Right lobe of liver (tissue), 6 donors: ENCODE data around the gene CSNK1D. TPM values are rescaled to one million over a fixed set of nuclear protein-coding genes. Genes with fewer than 3 reads are reported as not detected.

ENCODE experiments used
- ATAC-seq, 4 donors: fragments of 200-7000 bp; cut with Tn5 transposase; one replicate each; pipeline ENCODE4 v1.9.1; 2020; ENCODE audit warnings: mild to moderate bottlenecking in 4 of 4, moderate library complexity in 4 of 4
- DNase-seq, 3 donors: peaks; one replicate each; pipeline ENCODE4 v3.0.0-alpha.2; 2020
- H3K27ac ChIP-seq, 3 donors: fragments of 200-600 bp; one replicate each; pipeline ENCODE4 v1.8.0; 2022
- H3K27me3 ChIP-seq, 2 donors: fragments of 200-600 bp; one replicate each; pipeline ENCODE4 v1.8.0; 2022
- H3K36me3 ChIP-seq, 4 donors: fragments of 200-600 bp; sonication (generic) in 1 of 4; one replicate each; pipeline versions ENCODE4 v1.5.1 to v1.8.0; 2017 to 2022; ENCODE audit warnings: control low read depth in 1 of 4
- H3K4me1 ChIP-seq, 4 donors: fragments of 200-600 bp; sonication (generic) in 1 of 4; one replicate each; pipeline versions ENCODE4 v1.5.1 to v1.8.0; 2017 to 2022; ENCODE audit warnings: control low read depth in 1 of 4
- H3K4me3 ChIP-seq, 3 donors: fragments of 200-600 bp; one replicate each; pipeline ENCODE4 v1.8.0; 2022
- H3K9me3 ChIP-seq, 4 donors: fragments of 200-600 bp; sonication (generic) in 1 of 4; one replicate each; pipeline versions ENCODE4 v1.5.1 to v1.8.0; 2017 to 2022; ENCODE audit warnings: control low read depth in 1 of 4
- CTCF ChIP-seq, 4 donors: fragments of 200-600 bp in 3 of 4; fragments of 450-650 bp in 1 of 4; IDR thresholded peaks; one replicate each; pipeline versions ENCODE4 v1.5.1 to v1.8.0; 2016 to 2022; ENCODE audit warnings: antibody characterized with exemption in 4 of 4, mild to moderate bottlenecking in 2 of 4
- POLR2A ChIP-seq: fragments of 450-650 bp; IDR thresholded peaks from one replicate; pipeline ENCODE4 v1.6.1; 2017; ENCODE audit warnings: antibody characterized with exemption, mild to moderate bottlenecking
- WGBS: methylation state at CpG from one replicate; pipeline ENCODE4 v1.1.6; 2018; ENCODE audit warnings: low coverage, low lambda C conversion rate; ENCODE audit not compliant: insufficient coverage; ENCODE audit errors: missing lambda C conversion rate; 5-methylcytosine and 5-hydroxymethylcytosine counted together
- intact Hi-C, 2 donors: fragments of 100-400 bp; cut with DNase I; formaldehyde crosslinking; loops; one replicate each; pipeline versions ENCODE4 v1.11.2 to v1.14.1; 2022
- total RNA-seq, 6 experiments: library from RNA; depleted of rRNA in 2 of 6; stranded (reverse); fragments of >200 nt in 2 of 6; fragmentation: NEBNext Ultra II Directional in 3 of 6; extraction: Animal tissue kit (Norgen Biotek cat#: 25700) in 3 of 6; gene quantifications; one replicate each; pipeline versions ENCODE4 v1.1.0 to v1.2.4, GENCODE V29; 2016 to 2023
- donor health status: DM: no; HTN: yes; CAD: no.
- donor health status: DM: no; HTN: no; CAD: no.
- donor health status: DM: no; HTN: no; CAD: no.
- donor health status: DM: no; HTN: yes; CAD: no.
- donor health status: DM: no; HTN: yes; CAD: no.

Gene CSNK1D
- total RNA-seq, 6 experiments from 2014 or later = 32.7 to 73.0 (median 45.9) TPM

GRCh38 chr17:82278786-82279391 is 5.4 kb upstream of the CSNK1D start:
- peak in 1 of 4 donors; percentile 34 for ATAC-seq
- Histone ChIP-seq H3K9me3 (no peaks in the 10 kb centered on the region), H3K4me3 (no peak overlapping the region), H3K27me3 (no peaks in the 10 kb centered on the region), H3K27ac (no peak overlapping the region), H3K36me3 (no peaks in the 10 kb centered on the region), H3K4me1 (peaks cover 0 to 2% (median 0%) of the 10 kb centered on the region in 4 donors)
- TF ChIP-seq POLR2A (no peak), CTCF (IDR thresholded peaks at IDR 0.05) (no peak)
- WGBS = 69% methylated on average over 12 of the region's 16 CpGs
- peak in 1 of 3 donors; percentile 48 for DNase-seq
- intact Hi-C loops = no loop called here

GRCh38 chr17:82278308-82278707 is 4.8 kb upstream of the CSNK1D start:
- no peak for DNase-seq
- Histone ChIP-seq H3K9me3 (no peaks in the 10 kb centered on the region), H3K27me3 (no peaks in the 10 kb centered on the region), H3K27ac (no peak overlapping the region), H3K36me3 (no peaks in the 10 kb centered on the region), H3K4me3 (no peak overlapping the region), H3K4me1 (peaks cover 0 to 5% (median 0%) of the 10 kb centered on the region in 4 donors)
- no peak for ATAC-seq
- WGBS = 85% methylated on average over 5 of the region's 9 CpGs
- TF ChIP-seq CTCF (IDR thresholded peaks at IDR 0.05) (no peak), POLR2A (no peak)
- intact Hi-C loops = no loop called here

GRCh38 chr17:82277851-82278250 is 4.4 kb upstream of the CSNK1D start:
- no peak for TF ChIP-seq CTCF (IDR thresholded peaks at IDR 0.05)
- no peak for TF ChIP-seq POLR2A
- peaks cover 0 to 5% (median 0%) of the 10 kb centered on the region in 4 donors for H3K4me1 ChIP-seq
- DNase-seq = peak in 1 of 3 donors; percentile 13

GRCh38 chr17:82276938-82277337 is 3.4 kb upstream of the CSNK1D start:
- DNase-seq (peak in 1 of 3 donors; percentile 5), ATAC-seq (no peak)
- Histone ChIP-seq H3K4me1 (peaks cover 0 to 11% (median 1%) of the 10 kb centered on the region in 4 donors), H3K36me3 (no peaks in the 10 kb centered on the region), H3K9me3 (no peaks in the 10 kb centered on the region), H3K4me3 (no peak overlapping the region), H3K27ac (no peak overlapping the region), H3K27me3 (no peaks in the 10 kb centered on the region)
- WGBS = 74% methylated on average over 4 of the region's 5 CpGs
- TF ChIP-seq POLR2A (no peak), CTCF (IDR thresholded peaks at IDR 0.05) (no peak)
- intact Hi-C loops = no loop called here

More at GRCh38 chr17:82277851-82278250, 4.4 kb upstream of the CSNK1D start:
- Histone ChIP-seq H3K27ac (no peak overlapping the region), H3K4me3 (no peak overlapping the region), H3K9me3 (no peaks in the 10 kb centered on the region), H3K36me3 (no peaks in the 10 kb centered on the region), H3K27me3 (no peaks in the 10 kb centered on the region)
- WGBS = 93% methylated on average over 3 of the region's 12 CpGs
- intact Hi-C loops = no loop called here
- no peak for ATAC-seq
